Activated CD8-positive, alpha-beta memory T cell treated with anti-CD3 and anti-CD28 coated beads for 24 hours (primary cell): Measurements from ENCODE around the gene BIK.

Experiments used
- DNase-seq: peaks from one replicate; pipeline ENCODE4 v3.0.0-alpha.2; 2020

Gene BIK

DNA sequence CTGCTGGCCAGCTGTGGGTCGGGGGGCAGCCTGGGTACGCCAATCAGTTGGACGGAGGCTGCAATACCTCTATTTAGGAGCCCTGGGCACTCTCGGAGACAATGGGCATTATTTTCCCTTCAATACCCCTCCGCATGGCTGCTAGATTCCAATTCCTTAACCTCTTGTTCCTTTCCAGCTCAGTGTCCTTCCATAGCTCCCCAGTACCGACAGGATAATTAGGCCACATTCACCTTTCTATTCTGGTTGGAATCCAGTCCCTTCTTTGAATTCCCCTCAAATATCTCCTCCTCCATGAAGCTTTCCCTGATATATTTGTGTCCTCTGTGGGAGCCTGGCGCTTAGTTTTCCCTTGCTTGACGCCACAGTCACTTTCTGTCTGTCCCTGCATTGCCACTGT lies 4.2 kb upstream of the BIK start:
- no peak for DNase-seq

DNA sequence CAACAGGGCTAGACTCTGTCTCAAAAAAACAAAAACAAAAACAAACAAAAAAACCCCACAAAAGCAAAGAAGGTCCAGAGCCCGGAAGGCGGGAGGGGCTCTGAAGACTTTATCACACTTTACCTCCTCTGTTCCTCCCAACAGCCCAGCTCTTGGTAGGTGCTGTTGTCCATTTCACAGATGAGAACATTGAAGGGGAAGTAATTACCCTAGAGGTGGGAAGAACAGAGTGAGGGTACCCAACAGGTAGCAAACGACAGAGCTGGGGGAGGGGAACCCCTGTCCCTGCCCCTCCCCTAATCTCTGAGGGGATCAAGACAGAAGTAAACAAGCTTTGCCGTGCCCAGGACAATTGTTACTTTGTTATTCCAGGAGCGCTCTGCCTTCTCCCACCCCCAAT lies 1.0 kb upstream of the BIK start:
- DNase-seq: no peak

DNA sequence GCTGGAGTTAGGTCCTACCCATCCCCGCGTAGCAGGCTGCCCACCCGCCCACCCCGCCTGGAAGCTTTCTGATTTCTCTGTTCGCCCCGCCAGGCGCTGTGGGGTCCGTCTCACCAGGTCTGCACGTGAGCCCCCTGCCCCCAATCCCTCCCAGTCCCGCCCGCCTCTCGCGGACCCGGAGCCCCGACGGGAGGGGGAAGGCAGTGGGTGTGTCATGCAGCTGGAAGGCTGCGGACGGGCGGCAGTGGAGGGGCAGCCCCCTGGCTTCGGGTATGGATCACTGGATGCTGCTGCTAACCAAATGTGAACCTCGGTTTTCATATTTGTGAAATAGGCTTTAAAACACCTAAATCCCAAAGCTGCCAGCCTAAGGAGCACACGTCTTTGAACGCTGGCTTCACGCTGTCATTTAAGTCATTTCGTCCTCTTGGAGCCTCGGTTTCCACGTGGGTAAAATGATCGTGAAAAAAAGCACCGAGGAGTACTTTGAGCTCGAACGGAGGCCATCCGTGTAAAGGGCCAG lies 568 bp upstream of the BIK start:
- no peak for DNase-seq

DNA sequence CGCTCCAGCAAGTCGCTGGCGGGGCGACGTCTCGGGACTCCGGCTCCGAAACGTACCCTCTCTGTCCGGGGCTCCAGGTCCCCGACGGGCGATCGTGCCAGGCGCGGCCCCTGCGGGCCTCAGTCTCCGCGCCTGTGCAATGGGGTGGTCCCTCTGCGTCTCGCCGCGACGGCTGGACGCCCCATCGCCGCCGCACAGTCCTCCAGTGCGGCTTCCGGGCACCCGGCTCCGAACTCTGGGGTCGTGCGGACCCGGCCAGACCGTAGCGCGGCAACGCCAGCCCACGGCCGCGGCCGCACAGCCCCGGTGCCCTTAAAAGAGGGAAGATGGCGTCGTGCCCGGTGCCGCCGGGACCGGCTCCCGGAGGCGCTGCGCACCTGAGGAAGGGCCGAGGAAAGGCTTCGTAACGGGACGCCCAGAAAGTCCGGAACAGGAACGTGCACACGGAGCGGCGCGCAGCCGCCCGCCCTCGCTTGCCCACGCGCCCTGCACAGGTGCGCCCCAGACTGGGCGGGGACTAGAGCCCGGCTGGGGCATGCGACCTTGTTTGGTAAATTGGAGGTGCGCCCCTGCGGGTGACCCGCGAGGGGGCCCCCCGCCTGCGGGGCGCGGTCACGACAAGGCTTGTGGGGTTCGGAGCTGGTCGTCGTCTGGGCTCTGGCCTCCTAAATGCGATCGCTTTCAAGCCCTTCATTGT lies 525 bp downstream of the BIK start:
- peak; percentile 70 for DNase-seq

DNA sequence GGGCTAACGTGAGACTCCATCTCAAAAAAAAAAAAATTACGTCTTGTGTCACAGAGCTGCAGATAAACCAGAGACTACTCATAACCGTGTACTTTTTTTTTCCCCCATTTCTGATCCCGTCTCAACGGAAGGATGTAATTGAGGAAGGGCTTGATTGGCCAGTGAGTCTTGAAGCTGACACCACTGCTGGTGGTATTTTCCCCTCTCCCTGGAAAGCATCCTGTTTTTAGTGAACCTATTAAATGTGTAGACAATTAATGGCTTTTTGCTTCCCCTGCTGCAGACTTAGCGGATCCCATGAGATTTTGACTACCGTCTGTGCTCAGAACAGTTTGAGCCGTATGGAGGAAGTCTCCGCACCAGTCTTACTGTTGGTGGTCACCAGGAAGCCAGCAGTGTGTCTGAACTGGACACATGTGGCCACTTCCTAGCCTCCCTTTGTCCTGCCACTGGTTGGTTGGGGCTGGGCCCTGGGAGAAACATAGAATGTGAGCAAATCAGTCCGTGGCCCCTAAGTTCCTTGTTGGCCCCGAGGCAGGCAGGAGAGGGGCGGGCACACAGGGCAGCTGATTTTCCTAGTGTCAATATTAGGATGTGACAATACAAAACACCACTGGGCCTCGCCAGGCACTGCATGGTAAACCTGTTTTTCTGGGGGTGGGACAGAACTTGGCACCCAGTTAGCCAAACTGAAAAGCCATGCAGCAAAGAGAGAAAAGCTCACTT lies 3.1 kb downstream of the BIK start:
- no peak for DNase-seq

DNA sequence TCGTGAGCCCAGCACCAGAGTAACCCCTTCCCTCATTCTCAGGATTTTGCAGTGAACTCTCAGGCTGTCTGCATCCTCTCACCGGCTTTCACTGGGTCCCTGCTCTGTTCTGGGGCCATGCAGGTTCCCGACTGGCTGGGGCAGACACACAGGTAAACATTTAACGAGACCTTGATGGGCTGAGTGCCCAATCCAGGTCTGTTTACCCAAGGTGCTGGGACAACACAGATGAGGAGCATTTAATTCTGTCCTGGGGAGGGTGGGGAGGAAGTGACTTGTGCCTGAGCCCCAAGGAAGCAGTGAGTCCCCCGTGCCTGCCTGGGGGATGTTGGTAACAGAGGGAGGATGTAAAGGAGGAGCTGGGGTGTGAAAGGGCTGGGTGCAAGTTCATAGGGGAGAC lies 4.4 kb downstream of the BIK start:
- DNase-seq: no peak

DNA sequence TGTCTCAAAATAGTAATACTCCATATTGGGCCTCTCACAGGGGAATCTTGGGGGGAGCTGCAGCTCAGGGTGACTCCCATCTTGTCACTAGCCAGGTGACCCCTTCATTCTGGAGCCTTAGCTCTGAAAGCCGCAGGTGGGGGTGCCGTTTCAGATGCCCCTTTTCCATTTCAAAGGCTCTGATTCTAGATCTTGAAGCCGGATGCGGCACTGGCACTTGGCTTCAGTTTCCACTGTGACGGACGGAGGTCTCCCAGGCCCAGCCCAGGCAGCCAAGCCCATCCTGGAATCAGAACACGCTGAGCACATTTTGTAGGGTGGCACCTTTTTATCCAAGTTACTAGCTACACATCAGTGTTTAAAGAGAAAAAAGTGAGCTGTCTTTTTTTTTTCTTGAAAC lies 6.4 kb downstream of the BIK start:
- no peak for DNase-seq

DNA sequence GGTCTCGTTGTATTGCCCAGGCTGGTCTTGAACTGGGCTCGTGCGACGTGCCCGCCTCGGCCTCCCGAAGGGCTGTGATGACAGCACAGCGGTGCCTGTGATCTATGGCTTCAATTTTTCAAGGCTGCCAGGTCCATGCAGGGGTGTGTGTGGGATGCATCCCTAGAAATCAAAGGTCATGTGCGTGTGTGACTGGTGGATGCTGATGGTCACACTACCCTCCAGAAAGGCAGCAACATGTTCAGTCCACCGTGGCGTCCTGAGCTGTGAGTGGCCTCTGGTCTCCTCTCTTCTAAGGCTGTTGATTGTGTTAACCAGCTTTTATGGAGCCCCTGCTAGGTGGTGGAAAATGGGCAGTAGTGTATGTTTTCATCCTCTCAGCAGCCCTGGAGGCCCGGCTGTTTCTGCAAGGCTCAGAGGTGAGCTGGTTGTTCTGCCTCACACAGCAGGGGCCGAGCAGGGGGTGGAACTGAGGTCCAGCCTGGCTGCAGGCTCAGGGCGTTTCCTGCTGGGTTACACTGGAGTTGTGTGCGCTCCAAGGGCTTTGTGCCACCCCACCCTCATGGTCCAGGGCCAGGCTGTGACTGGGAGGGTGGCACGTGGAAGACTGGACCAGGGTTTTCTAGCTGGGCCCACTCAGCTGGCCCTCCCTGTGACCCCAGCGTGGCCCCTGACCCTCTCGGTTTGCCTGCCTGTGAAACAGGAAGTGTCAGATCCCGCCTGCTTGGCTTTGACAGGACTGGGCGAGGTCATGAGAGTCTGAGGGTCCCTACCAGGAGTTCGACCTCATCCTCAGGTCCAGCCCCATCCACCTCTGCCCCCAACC lies 7.7 kb downstream of the BIK start:
- no peak for DNase-seq

DNA sequence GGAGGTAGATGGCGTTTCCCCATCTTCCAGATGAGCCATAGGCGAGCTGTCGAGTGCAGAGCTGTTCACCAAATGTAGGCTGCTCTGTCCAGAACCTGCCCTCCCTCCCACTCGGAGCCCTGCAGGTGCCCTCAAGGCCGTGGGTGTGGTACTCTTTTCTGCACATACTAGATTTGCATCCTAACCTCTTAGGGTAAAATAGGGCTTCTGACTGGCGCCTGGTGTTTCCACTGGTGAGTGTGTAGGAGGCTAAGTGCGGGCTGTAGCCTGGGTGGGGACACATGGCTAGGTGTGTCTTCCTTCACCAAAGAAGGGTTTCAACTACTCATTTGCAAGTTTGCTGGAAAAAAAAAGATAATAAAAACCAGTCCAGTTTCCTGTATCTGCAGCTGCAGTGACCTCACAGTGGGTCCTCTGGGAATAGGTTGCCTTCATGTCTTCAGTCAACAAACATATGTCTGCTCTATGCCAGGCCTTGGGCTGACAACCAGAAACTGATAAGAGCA lies 8.5 kb downstream of the BIK start:
- DNase-seq: no peak

DNA sequence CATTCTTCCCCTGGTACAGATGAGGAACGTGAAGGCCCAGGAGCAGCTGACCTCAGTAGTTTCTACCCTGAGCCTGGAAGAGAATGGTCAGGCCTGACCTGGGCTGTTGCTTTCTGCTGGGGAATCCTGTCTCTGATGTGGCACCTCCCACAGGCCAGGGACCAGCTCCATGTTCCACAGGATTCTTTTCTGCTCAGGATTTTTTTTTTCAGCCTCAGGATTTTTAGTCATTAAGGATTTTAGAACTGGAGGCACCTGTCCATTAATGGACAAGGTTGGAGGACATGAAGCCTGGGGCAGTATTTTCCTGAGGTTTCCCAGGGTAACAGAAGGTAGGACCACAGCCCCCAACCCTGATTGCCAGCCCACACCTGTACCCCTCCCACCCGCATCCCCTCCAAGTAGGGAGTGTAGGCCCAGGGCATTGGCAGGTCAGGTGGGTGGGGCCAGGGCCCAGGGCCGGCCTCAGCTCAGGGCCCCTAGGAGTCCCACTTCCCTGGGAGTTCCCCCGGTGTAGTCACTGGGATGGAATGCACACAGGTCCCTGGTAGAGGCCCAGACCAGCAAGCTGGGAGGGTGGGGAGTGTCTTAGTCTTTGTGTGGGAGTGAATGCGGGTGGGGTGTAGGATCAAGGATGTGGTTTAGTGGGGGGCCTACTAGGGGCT lies 16.1 kb downstream of the BIK start:
- no peak for DNase-seq

DNA sequence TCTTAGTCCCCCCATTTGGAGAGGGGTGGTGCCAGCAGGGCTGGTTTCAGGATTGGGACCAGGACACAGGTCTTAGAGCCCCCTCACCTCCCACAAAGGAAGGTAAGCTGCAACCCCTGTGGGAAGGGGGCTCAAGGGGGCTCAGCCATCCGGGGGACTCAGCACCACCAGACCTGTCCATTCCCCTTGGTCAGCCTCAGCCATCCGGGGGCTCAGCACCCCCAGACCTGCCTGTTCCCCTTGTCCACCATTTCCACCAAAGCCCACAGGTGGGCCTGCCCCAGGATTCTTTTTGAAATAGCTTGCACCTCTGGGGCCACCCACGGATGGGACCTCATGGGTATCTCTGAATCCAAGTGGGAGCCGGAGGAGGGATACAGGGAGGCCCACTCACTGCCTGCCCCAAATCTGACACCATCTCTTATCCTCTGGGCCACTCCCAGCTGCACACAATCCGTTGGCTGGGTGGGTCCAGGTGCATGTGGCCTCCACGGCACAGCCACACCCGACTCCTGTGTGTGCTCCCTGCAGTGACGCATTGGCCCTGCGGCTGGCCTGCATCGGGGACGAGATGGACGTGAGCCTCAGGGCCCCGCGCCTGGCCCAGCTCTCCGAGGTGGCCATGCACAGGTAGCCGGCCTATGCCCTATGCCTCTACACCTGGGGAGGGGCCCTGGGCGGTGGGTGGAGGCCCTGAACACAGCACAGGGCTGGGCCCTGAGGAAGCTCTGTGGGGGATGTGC lies 16.8 kb downstream of the BIK start:
- DNase-seq: no peak

DNA sequence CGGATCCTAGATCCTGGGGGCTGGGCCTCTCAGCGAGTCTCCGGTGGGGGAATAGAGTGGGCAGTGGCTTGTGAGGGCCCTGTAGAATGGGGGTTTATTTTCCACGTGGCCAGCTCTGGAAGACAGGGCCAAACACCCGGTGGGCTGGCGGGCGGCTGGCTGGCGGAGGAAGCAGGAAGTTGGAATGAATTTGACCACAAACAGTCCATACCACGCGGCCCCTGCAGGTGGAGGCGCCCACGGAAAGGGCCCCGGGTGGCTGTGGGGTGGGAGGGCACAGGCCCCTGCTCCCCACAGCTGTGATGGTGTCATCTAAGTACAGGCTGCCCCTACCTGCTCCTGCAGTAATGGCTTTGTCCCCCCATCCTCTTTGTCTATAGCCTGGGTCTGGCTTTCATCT lies 17.6 kb downstream of the BIK start:
- no peak for DNase-seq

DNA sequence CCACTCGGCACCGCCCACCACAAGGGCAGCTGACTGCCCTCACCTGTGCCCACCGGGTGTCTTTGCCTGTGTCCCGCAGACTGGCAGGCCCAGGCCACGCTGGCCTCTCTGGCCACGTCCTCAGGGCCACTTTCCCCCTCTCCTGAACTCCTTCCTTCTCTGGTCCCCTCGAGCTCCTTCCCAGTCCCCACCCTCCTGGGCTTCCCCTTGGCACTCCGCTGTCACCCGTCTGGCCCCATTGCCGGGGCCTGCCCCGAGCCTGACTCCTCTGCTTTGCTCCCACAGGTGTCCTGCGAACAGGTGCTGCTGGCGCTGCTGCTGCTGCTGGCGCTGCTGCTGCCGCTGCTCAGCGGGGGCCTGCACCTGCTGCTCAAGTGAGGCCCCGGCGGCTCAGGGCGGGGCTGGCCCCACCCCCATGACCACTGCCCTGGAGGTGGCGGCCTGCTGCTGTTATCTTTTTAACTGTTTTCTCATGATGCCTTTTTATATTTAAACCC lies 18.4 kb downstream of the BIK start:
- no peak for DNase-seq

DNA sequence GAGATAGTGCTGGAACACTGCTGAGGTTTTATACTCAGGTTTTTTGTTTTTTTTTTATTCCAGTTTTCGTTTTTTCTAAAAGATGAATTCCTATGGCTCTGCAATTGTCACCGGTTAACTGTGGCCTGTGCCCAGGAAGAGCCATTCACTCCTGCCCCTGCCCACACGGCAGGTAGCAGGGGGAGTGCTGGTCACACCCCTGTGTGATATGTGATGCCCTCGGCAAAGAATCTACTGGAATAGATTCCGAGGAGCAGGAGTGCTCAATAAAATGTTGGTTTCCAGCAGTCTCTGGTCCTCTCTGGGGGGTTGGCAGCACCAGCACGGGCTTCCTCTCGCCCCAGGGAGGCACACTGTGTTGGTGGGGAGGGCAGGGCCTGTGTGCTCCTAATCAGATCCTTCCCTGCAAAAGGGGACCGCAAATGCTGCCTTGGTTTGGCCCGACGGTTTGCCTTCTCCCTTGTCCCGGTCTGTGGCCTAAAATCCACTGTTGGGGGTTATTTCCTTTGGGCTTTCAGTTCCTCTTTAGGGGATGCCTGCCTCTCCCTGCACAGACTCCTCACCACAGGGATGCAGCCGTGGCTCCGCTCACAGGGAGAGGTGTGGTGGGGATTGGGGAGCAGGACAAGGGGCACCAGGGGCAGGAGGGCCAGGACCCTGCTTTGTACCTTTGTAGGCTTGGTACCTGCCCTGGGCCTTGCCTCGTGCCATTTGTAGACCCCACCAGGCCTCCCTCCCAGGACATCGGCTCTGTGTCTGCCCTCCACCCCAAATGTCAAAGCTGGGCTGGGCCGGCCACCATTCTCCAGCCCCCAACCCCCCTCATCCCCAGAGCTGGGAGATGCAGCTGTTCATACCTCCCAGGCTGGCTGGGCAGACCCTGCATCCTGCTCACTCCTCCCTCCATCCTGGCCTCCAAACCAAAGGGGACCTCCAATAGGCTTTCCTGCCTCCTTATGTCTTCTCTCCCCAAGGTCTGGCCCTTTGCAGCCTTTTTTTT lies 19.2 kb downstream of the BIK start:
- DNase-seq: no peak

DNA sequence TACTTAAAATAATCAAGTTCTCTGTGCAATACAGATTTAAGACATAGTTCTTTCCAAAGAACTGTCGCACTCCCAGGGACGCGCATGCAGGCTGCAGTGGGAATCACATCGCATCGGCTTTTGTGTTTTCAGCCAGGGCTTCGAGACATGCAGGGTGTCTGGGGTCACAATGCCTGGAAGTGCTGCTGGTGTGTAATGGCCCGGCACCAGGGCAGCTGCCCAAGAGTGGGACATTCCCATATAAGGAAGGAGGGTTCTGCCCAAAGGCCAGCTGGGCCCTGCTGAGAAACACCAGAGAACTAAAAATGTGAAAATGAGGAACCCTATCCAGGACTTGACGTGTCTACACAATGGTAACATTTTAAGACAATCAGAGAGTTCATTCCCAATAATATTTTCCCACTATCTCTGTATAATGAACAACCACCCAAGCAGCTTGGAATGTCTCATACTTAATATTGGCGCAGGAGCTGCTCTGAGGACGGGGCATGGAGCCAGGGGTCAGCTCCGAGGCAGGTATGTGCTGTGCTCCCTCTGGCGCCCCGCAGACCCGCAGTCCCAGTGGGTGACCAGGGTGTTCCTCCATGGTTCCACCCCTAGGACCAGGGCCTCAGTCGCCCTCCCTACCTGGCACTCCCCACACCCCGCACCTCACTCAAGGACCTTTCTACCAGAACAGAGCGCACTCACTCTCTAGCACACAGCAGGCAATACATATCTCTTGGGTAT lies 21.4 kb downstream of the BIK start:
- no peak for DNase-seq

DNA sequence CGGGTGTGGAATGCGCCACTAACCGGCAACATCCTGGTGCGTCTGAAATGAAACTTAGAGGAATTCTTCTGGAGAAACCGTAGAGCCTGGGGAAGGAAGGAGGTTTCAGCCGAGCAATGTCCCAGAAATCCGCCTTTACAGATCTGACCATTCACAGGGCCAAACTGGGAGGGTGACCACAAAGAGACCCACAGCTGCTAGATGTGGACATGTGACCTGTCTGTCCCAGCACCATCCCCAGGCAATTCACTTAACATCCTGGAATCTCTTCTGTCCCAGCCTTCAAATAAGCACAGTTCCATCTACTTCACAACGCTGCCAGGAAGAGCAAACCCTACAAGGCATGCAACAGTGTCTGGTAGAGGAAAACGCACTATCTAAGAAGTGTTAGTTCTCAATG lies 22.9 kb downstream of the BIK start:
- no peak for DNase-seq

DNA sequence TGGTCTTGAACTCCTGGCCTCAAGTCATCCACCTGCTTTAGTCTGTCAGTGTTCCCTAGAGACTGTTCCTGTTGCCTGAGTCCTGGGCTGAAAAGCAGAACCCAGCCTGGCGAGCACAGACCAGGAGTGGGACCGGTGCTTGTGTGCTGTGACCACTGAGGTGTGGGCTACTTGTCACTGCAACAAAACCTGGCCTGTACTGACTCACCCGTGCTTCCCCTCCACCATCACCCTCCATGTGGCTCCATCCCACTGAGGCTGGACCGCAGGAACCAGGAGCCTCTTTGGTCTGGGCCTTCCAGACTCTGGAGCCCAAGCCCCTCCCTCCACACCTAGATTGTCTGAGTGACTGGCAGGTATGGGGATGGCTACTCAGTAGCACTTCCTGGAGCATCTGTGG lies 24.0 kb downstream of the BIK start:
- no peak for DNase-seq

DNA sequence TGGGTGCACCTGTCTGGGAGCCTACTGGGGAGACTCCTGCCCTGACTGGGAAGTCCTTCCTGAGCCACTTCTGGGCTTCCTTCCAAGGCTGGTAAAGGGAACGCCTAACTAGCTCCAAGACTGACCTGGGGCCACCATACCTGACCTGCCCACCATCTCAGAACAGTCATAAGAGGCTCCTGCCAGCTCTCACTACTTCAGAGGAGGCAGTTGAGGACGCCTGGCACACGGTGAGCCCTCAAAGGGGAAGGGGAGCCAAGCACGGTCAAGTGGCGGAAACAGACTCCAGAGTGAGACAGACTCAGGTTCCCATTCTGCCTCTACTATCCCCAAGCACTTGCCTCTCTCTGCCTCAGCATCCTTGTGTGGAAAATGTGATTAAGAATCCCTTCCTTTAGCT lies 25.0 kb downstream of the BIK start:
- DNase-seq: no peak

DNA sequence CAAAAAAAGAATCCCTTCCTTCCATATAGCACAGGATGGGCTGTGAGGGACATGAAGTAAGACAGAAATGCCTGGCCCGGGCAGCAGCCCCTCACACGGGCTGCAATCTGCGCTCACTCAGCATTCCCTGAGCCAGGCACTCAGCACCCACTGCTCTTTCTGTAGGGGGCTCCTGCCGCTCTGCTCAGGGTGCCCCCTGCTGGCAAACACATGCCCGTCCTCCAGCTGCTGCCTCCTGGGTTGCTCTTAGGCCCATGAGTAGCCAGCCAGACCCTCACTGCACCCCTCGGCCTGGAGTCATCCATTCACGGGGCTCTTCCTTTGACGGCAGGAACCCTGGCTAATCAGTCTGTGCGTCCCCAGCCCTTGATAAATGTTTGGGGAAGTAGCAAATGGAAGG lies 25.7 kb downstream of the BIK start:
- DNase-seq: peak; percentile 72

DNA sequence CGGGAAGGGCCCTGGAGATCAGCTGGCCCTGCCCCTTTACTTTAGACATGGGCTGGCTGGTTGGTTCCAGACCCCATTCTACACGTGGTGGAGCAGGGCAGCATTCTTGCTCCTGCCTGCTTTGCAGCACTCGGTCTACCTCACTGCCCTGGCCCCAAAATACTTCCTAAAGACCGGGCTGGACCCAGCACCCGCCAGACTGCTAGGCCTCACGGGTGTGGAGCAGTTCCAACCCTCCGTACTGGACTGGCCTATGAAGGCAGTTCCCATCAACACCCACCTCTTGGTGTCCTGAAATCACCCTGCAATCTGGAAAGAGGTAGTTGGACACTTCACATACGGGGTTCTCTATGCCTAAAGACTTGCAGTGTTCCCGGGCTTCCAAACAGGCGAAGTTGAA lies 26.3 kb downstream of the BIK start:
- DNase-seq: no peak
